ENCODE results near the gene SUDS3.
A peak's percentile ranks its signal among the peaks of the same experiment; 100 is the strongest.

The SUDS3 gene

DNA sequence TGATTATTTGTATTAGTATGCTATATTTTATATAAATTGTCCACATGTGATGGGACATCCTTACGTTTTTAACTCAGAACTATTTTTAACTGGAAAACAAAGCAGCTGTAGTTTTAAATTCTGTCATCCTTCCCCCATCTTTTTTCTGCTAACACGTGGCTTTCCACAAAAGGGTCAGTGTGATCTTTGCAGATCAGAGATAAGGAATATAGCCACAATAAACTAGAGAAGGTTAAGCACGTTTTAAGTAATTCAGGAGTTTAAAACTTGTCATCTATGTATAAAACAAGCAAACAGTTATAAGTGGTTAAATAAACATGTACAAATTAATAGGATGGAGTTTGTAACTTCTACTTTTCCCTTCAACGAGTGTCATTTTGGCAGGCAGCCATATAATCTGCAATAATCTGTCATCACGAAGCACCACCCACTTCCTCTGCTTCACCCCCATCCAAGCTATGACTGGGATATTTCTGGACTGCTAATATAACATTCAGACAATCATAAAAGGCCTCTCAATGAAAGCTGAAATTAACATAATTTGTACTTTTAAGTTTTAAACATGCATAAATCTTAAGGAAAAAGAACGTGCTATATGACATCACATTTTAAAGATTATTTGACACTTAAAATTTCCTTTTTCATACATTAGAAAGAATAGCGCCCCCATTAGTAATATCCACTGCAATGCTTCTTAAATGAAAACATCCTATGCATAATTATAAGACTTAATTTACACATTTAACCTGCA, 18.9 kb upstream of the SUDS3 start:
- DNase-seq: peak; percentile 92

GRCh38 chr12:118358008-118358359, 18.4 kb upstream of the SUDS3 start:
- no peak for DNase-seq

GRCh38 chr12:118358612-118359540, 17.5 kb upstream of the SUDS3 start:
- peak; percentile 58 for DNase-seq

GRCh38 chr12:118359541-118359915, 16.8 kb upstream of the SUDS3 start:
- DNase-seq: peak; percentile 75

DNA sequence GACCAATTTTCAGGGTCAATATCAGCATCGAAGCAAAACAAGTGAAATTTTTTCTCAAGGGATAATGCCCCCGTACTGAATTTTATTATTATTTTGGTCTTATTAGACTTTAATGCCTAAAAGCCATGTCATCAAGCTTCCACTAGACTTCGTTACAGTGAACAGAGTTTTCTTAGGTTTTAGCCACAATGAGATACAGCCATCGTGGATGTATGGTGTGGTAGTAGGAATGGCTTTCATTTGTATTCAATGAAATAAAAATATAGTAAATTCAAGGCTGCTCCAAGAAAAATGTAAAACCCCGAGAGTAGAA, 15.3 kb upstream of the SUDS3 start:
- no peak for DNase-seq

DNA sequence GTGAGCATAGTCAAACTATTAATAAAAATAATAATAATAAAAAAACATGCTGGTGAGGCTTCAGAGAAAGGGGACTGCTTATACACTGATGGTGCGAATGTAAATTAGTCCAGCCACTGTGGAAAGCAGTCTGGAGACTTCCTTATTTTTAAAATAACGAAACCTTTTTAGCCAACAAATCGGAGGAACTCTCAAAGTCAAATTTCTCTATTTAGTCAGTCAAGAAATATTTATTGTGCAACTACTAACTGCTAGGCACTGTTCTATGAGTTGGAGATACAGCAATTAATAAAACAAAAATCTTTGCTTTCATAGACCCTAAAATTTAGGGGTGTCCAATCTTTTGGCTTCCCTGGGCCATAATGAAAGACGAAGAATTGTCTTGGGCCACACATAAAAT, 14.5 kb upstream of the SUDS3 start:
- no peak for DNase-seq

- no peak for DNase-seq
Measured at GRCh38 chr12:118368821-118369220, 7.5 kb upstream of the SUDS3 start.

GRCh38 chr12:118370601-118371000, 5.8 kb upstream of the SUDS3 start:
- DNase-seq: no peak

DNA sequence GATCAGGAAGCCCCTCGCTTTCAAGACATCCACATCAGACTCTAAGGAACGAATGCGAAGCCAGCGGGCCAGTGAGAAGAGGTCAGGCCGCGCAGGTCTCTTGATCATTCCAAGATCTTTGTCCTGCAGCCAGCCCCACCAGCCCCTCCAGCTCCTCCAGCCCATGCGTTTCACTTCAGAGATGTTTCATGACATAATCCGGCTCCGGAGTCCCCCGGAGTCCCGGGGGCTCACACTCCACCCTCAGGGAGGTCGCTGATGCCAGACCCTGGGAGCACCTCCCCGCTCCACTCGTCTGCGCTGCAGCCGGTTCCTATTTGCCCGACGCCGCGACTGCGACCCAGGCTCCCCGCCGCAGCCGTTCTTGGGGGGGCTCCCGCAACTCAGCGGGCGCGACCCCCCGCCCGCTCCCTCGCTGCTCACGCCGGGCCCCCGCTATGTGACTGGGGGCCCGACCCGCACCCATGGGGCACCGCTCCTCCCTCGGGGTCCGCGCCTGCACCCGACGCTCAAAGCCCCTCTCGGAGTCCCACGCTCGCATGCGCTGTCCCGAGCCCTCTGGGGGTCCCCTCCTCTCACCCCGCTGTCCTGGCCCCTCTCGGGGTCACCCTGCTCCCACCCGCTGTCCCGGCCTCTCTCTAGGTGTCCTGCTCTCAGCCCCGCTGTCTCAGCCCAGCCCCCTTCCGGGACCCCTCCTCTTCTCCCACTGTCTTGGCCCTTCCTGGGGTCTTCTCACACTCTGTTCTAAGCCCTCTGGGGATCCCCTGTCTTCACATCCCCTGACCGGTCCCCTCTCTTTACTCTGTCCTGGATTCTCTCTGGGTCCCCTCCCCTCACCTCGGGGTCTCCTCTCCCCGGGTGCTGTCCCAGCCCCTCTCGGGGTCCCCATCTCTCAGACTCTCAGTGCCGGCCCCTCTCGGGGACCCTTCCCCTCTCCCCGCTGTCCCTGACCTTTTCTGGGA, 4.8 kb upstream of the SUDS3 start:
- no peak for DNase-seq

GRCh38 chr12:118372541-118373495, 3.5 kb upstream of the SUDS3 start, which contains the start of gene TAOK3:
TSS of gene TAOK3 (minus strand) at chr12:118372907. CDS start at chr12:118255567, 117,340 bp downstream.
- peak; percentile 99 for DNase-seq

- DNase-seq: peak; percentile 40
Measured at GRCh38 chr12:118373616-118374015, 2.7 kb upstream of the SUDS3 start.

GRCh38 chr12:118374126-118374725, 2.1 kb upstream of the SUDS3 start:
- no peak for DNase-seq

DNA sequence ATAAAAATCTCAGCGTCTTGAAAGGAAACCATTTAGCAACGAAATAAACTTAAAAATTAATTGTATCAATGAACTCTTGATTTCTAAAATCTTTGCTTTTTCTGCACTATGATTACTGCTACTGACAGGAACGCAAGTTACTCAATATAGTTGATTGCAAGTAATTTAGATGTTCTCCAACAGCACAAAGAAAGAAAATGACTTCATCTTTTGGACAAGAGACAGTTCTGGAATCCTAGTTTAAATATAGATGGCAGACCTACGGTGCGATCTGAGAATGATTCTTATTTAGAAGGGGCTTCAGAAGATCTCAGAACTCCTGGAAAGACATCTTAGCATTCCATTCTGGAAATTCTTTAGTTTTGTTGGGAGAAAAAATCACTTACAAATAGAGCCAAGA, 1.4 kb upstream of the SUDS3 start:
- DNase-seq: no peak

- DNase-seq: no peak
Measured at GRCh38 chr12:118375348-118375747, 1.0 kb upstream of the SUDS3 start.

DNA sequence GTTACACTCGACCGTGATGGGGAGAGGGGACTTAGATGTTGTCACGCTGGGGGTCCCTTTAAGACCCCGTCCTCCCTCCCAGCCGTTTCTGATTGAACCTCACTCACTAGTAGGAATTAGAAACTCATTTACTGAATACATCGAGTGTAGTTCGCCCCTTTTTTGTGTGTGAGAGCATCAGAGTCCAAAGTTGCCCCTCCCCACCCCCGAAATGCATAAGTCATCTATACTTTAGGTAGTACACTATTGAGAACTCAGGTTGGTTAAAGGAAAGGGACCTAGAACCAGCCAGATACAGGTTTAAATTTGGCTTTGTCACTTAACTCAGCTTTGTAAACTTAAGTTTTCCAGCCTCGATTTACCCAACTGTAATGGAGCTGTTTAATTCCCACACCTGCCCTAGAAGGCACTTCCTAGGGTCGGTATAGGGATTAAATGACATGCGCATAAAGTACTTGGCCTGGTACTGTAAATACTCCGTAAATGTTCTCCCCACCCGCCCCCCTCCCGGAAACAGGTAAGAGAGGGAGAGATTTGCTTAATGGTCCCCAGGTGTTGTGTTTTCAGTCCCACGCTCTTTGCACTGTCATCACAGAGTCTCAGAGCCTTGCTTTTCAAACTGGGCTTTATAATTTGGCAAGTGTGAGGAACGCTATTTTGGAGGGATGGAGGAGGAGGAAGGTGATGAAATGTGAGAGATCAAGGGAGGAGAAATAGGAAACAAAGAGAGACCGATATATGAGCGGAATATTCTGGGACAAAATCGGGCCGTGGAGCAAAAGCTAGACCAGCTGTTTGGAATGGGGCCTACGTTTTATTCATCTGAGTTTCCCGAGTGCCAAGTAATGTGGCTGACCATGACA, 897 bp downstream of the SUDS3 start:
- no peak for DNase-seq

GRCh38 chr12:118377884-118378470, 1.6 kb downstream of the SUDS3 start:
- peak; percentile 82 for DNase-seq

DNA sequence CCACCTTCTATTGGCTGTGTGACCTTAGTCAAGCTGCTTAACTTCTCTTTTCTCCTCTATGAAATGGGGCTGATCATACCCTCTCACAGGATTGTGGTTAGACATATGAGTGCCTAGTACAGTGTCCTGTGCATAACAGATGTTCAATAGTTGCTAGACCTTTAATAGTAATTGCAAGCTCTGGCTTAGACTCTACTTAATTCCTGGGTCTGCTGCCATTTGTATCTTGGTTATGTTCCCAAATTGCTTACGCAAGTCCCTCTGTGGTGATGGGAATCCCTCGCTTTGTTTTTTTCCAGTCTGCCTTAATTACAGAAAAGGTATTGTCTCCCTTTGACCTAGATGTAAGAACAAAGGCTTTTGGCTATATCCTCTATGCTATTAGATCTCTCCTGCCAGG, 15.1 kb downstream of the SUDS3 start:
- no peak for DNase-seq

- DNase-seq: no peak
Measured at GRCh38 chr12:118391836-118392235, 15.5 kb downstream of the SUDS3 start.

- DNase-seq: no peak
Measured at GRCh38 chr12:118397708-118398440, 21.5 kb downstream of the SUDS3 start.

Data from hematopoietic multipotent progenitor cell treated with erythropoietin and hydrocortisone succinate and interleukin-3 and kit ligand, for 8 days (in vitro differentiated cells).